Ecto neural progenitor cell (in vitro differentiated cells): ENCODE results near the gene CAMTA1.

Source experiments
- DNase-seq: peaks from one replicate; pipeline ENCODE4 v3.0.0-alpha.2; 2018; ENCODE audit warnings: low spot score

CAMTA1 gene

DNA sequence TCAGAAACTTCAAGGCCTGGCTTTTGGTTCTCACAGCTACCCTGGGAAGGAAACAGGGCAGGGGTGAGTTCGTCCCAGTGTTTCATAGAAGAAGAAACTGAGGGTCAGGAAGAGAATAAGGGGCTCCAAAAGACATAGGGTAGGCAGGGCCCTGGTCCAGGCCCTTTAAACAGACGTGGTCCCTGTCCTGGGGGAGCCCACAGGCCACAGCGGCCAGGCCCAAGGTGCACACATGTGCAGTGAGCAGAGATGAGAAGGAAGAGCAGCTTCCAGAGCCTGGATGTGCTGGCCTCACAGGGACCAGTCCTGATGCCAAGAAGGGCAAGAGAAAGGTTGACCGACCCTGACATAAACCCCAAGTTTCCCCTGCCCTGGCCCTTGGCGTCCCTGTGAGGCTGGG lies 690.4 kb downstream of the CAMTA1 start:
- DNase-seq: no peak

GRCh38 chr1:7476402-7476801 lies 691.1 kb downstream of the CAMTA1 start:
- no peak for DNase-seq

DNA sequence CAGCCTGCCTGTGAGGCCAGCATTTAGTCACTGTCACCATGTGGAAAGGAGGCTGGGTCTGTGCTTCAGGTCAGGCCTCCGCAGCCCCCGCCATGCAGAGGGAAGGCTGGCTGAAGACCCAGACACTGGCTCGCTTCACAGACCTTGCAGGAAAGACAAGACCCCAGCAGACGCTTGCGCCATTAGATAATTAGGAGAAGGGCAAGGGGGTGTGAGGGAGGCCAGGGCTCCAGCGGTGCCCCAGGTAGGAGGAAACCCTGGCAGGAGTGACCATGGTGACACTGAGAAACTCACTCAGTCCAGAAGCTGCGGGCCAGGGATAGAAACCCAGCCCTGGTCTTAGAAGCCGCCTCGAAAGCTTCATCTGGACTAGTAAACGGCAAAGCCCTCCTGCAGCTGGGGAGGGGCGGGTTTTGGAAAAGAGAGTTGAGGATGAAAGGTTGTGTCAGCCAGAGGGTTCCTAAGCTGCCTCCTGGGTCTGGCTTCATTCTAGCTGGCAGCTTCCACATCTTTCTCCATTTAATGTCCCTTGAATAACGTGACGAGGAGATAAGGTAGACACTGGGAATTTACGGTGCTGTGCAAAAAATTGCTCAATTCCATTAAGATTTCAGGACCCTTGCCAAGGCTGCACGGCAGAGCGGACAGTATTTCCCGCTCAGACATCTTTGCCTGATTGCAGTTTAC lies 691.8 kb downstream of the CAMTA1 start:
- DNase-seq: no peak

DNA sequence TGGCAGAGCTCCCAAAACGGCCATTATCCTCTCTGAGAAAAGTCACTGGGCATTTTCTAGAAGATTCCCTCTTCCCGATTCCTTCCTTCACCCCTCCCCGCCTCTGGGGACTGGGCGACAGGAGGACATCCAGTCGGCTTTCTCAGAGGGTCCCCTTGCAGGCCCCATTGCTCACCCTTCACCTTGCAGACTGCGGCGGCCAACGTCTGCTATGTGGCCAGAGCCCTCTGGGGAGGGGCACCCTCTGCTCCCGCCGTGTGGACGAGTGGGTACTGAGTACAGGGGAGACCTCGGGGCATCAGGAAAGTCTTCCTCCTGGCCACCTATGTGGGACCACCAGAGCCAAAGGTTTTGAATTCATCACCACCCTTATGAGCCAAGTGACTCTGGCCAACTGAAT lies 692.3 kb downstream of the CAMTA1 start:
- DNase-seq: no peak

- DNase-seq: no peak
Measured at GRCh38 chr1:7478142-7478790, 693.0 kb downstream of the CAMTA1 start.

DNA sequence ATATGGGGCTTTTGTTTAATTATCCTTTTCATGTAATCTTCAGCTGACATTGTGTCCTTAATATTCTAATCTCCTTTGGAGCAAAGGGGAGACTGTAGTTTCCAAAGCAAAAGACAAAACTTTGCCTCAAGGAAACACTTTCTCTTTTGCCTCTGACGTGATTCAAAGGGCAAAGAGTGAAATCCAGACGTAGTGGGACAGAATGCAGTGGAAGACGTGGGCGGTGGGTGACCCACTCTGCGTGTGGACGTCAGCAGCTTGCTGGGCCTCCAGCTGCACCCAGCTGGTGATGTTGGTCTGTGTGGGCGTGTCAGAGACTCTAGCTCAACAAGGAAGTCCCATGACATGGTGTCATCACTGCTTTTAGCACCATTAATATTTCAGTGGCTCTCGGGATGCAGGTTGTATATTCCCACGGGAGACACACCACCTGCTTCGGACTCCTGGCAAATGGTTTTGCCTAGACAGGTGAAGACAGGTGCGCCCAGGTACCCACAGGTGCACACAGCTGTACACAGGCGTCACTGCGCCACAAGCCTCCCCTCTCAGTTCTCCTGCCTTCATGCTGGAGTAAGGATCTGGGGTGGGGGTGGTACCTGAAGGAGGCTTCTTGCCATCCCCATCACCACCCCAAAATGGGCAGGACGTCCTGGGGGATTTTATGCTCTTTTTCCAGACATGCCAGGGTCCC lies 693.7 kb downstream of the CAMTA1 start:
- DNase-seq: no peak

- DNase-seq: no peak
Measured at GRCh38 chr1:7479571-7479970, 694.3 kb downstream of the CAMTA1 start.

DNA sequence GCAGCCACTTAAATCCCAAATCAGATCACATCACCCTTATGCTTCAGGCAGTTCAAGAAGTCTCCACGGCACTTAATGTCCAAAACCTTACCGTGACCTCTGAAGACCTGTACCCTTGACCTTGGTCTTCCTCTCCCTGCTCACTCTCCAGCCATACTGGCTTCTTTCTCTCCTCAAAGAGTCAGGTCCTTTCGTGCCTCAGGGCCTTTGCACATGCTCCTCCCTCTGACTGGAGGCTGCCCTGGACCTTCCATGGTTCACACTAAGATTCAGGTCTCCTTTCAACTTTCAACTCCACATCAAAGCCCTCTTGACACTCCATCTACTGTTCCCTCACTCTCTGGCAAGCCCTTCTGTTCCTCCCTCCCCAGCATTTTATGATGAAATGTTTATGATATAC lies 695.9 kb downstream of the CAMTA1 start:
- DNase-seq: no peak

GRCh38 chr1:7482077-7482476 lies 696.8 kb downstream of the CAMTA1 start:
- DNase-seq: no peak

DNA sequence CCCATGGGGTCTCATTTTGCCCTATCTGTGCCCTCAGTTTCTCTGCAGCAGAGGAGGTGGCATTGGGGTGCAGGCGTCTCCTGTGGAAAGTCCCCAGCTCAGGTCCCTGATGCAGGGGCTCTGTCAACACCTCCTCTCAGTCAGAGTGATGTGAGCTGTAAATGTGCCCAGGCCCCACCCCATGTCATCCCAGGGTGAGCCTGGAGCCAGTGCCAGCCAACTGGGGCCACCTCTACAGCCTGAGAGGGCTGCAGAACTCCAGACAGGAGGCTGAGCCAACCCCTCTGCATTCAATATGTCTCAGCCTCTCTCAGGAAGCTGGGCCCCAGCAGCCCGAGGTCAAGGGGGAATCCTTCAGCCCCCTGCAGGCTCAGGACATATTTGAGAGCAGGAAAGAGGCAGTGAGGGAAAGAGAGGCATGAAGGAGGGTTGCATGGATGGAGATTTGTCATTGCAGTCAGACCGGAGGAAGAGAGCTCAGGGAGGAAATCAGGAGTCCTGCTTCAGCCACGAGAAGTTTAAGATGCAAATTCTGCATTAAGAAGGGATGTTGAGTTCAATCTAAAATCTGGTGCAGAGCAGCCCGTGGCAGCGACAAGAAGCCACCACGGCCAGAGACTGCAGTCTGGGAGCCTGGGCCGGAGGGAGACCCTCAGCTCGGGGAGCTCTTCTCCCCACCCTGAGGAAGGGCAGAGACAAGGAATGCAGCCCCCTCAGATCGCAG lies 697.7 kb downstream of the CAMTA1 start:
- DNase-seq: no peak

DNA sequence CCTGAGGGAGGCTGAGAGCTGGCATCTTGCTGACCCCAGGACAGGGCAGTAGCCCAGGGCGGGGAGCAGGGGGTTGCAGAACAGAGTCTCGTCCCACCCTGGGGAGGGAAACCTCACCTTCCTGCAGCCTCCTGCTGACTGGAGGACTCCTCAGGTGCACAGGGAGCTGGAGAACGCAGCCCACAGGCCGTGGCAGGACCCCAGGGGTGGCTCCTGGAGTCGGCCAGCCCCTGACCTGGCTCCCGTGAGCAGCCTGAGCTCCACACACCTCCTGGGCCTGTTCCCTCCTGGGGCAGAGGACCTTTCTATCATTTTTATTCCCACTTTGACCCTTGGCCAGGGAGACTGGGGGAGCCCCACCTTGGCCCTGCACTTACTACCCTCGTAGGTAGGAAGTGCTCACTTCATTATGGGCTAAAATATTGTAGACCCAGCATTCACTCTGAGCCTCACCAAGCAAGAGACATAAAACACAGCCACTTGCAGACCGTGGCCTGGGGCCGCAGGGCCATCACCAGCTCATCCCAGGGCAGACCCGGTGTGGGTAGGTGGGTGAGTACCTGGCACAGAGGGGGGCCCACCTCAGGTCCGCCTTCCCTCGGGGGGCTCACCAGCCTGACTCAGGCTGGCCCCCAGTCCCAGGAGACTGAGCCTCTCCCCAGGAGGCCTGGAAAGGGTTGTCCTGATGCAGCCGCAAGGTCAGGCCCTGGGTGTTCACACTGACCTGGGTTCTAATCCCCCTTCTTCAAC lies 698.6 kb downstream of the CAMTA1 start:
- DNase-seq: no peak

GRCh38 chr1:7485086-7485780 lies 700.0 kb downstream of the CAMTA1 start:
- DNase-seq: no peak

GRCh38 chr1:7485826-7486225 lies 700.6 kb downstream of the CAMTA1 start:
- DNase-seq: no peak

GRCh38 chr1:7487766-7488474 lies 702.7 kb downstream of the CAMTA1 start:
- no peak for DNase-seq

DNA sequence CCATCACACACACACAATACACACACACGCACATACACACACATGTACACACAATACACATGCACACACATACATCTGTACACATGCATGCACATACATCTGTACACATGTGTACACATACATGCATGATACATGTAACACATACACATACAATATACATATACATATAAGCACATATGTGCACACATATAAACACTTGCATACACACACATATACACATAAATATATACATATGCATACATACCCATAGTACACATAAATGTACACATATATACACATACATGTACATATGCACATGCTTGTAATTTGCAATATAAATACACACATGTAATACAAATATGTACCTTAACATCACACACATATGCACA lies 703.2 kb downstream of the CAMTA1 start:
- no peak for DNase-seq

DNA sequence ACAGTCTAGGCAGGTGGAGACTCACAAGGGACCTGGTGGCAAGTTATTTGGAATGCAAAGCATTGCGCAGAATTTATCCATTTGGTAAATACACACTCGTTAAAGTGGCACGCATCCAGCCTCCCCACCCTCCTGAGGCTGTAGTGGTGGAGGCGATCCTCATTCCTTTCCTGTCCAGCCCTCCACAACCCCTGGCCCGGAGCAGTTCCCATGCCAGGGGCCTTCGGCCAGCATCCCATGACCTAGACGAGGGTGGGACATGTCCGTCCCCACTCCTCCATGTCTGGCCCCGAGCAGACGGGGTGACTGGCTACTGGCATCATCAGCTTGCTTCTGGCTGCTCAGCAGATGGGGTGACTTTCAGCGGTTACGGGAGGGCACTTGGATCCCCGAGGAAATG lies 704.3 kb downstream of the CAMTA1 start:
- no peak for DNase-seq

GRCh38 chr1:7490576-7490975 lies 705.3 kb downstream of the CAMTA1 start:
- DNase-seq: no peak

- no peak for DNase-seq
Measured at GRCh38 chr1:7491109-7491817, 706.0 kb downstream of the CAMTA1 start.

- DNase-seq: no peak
Measured at GRCh38 chr1:7491818-7492173, 706.5 kb downstream of the CAMTA1 start.
